GM19238 (cell line): Measurements from ENCODE around the gene SLC25A48.

Source experiments
- DNase-seq: peaks from one replicate; pipeline ENCODE4 v3.0.0; 2011; ENCODE audit warnings: low spot score; ENCODE audit not compliant: insufficient read length

Gene SLC25A48

DNA sequence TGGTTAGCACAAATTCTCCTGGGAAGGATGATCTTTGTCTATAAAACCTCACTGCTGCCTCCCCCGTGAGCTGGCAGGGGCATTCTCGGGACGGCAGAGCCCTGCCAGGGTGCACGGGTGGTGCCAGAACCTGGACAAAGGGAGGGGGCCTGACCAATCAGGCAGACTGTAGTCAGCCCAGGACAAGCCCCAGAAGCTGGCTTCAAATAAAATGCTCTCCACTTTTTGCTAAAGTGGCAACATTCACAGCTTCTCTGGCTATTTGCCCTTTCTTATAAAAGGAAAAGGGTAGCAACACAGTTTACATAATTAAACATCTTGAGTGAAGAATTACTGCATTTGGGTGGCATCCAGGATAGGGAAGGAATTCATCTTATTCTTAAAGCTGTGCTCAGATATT, 46.8 kb downstream of the SLC25A48 start:
- no peak for DNase-seq

DNA sequence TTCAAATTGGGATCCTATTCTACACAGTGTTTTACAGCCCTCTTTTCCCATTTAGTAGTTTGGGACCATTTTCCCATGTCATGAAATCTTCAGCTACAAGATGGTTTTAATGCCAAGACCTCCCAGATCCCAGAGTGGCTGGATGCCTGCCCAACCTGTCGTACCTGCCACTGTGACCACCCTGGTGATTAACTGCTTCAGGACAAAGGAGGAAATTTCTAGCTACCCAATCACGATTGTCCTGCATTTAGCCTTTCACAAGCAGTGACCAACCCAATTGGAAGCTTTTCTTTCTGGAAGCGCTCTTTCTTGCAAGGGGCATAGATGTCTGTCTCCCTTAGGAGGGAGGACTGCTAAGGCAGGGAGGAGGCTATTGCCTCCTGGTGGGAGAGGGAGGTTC, 47.4 kb downstream of the SLC25A48 start:
- DNase-seq = no peak

DNA sequence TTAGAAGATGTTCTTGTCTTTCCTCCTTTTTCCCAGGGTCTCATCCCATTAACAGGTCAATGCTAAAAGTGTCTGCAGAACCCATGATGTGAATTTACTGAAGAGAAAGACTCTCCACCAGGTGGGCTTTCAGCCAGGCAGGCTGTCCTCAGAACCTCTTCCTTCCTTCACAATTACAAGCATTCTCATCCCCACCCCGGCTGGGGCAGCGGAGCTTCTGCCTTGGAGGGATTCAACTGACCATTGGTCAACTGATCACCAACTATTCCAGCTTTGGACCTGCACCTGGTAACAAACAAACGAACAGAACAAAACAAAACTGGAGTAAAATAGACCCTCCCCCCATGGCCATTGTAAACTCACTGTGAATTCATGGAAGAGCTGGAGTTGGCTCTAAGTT, 48.6 kb downstream of the SLC25A48 start:
- no peak for DNase-seq

DNA sequence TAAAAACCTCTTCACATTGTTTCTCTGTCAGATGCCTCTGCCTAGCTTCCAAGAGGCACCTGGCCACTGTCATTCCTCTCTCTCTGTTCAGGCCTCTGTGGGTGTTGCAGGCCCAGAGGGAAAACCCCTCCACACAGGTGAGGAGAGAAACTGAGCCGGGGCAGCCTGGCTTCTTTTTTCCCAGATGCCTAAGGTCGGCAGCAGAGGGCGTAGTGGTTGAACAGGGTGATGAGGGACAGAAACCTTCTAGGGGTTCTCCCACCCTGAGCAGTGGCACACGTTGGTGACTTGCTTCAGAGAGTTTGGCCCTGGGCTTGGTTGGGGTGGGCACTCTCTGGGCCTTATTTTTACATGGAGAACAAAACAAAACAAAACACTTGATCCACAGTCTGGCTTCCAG, 49.0 kb downstream of the SLC25A48 start:
- no peak for DNase-seq

DNA sequence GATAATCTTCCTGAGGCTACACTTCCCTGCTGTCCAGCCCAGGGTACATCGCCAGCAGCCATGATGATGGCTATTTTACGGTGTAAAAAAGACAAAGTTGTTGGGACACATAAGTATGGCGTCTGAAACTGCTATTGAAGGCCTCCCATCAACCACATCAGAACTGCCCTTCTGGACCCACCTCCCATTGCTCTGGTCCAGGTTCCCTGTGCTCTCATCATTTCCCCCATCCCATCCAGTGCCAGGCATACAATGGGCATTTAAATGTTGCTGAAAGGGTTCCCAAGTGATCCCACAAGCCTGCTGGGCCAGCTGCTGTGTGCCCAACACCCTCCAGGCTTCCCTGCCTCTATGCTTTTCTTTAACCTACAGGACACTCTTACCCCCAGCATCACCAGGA, 50.6 kb downstream of the SLC25A48 start:
- DNase-seq = no peak

DNA sequence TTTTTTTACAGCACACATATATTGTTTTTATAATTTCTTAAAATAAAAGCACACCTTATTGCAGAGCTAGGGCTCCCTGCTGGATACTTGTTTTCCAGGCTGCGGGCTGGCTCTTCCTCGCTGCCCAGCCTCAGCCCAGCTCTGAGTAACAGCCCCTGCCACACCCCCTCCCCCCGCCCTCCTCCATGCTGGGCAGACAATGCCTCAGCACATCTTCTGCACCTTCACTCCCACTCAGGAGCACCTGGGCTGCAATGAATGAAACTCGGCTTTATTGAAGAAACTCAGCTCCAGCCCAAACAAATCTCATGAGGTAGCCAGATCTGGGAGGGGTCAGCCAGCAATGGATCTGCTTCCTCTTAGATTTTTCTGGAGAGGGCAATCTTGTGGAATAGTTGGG, 51.7 kb downstream of the SLC25A48 start:
- DNase-seq = no peak

DNA sequence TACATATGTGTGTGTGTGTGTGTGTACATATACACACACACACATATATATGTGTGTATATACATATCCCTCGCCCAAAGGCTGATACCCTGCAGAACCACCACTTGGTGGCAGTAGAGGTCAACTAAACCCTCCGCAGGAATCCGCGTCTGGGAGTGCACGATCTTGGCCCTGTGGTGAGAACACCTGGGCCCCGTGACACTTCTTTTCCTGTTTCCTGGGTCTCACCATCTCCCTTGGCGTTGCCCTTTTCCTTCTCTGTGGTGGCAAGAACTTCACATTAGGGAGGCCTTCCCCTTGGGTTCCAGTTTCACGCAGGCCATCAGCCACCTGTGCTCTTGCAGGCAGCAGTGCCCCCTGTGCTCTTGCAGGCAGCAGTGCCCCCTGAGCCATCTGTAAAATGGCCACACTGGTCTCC, 53.0 kb downstream of the SLC25A48 start:
- DNase-seq = peak; percentile 57

DNA sequence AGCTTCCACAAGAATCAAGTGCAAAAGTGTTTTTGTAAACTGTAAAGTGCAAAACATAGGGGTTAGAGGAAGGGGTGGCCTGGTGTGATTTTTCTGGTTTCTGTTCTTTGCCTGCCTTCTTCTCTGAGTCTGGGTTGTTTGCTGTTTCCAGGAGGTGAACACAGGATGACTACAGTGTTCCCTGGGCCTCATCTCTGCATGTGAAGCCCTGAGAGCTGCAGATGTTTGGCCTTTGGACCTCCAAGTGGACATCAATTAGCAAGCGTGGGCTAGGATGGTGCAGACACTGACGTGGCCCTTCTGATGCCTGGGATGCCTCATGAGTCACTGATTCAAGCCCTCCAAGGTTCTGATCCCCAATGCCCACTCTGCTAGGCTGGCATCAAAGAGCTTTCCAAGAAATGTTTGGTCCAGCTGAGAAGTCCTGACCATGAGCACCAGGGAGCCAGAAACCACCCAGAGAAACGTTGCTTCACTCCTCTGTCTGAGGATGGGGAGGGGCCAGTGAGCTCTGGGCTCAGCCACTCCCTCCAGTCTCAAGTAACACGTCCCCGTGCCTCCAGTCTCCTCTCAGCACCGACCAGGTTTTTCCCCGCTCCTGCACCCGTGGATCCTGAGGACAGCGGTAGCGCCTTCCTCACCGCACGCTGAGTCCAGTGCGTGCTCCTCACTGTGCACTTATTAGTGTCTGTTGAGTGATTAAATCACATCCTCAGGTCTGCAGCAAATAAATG, 53.6 kb downstream of the SLC25A48 start:
- DNase-seq = no peak

DNA sequence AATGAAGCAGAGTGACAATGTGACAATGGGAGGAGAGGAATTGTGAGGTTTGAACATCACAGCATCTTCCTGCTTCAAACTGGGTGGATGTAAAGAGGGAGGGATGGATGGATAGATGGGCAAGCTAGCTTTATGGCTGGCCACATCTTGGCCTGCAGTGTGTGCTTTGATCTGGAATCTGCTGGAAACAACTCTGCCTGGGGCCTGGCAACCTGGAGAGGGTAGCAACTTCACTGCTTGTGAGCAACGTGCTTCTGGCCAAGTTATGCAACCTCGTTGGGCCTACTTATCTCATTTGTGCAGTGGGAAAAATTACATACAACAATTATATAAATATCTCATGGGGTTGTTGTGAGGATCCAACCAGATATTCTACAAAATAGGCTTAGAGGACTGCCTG, 55.8 kb downstream of the SLC25A48 start:
- no peak for DNase-seq

DNA sequence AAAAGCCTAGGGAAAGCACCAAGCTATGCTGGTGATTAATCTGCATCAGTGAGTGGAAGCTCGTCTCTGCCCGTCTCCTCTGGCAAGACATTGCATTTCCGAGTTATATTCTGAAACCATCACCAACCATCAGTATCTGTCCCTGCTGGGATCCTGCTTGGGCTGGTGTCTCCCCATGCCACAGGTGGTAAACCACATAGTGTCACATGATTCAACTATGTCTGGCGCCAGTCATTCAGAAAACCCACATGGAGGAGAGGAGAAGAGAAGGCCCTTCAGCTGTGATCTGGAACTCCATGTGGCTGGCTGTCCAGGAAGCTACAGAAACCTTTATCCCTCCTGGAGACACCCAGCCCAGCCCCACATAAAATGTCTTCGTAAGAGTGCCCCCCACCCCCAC, 56.4 kb downstream of the SLC25A48 start:
- no peak for DNase-seq

DNA sequence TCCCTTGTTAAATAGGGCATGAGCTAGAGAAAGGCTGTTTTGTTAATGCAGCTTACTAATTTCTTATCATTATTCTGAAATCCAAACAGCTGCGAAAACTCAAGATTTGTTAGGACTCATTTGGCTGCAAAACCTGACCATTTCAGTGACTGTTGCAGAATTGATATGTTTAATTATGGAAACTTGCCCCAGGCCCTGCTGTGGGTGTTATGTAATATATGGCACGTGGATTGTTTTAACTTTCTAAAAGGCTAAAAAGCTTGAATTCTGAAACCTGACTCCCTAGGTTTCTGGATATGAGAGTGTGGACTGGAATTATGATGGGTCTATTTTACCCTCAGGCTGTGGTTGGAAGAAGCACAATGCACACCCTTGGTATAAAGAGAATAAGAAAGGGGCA, 56.8 kb downstream of the SLC25A48 start:
- no peak for DNase-seq

DNA sequence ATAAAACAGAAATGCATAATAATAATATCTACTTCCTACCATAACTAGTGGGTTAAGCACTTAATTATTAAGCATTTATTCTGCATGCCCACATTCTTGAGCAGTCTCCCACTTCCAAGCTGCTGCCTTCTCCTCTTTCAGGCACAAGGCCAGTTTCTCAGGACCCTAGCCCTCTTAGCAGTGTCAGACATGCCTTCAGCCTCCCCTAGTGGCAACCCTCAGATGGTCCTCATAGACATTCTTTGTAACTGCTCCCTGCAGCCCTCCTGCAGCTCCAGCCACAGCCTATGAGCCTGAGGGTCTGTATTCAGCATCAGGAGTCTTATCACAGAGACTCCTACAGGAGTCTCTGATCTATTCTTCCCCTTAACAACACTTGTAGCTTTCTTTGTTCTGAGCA, 57.3 kb downstream of the SLC25A48 start:
- no peak for DNase-seq

DNA sequence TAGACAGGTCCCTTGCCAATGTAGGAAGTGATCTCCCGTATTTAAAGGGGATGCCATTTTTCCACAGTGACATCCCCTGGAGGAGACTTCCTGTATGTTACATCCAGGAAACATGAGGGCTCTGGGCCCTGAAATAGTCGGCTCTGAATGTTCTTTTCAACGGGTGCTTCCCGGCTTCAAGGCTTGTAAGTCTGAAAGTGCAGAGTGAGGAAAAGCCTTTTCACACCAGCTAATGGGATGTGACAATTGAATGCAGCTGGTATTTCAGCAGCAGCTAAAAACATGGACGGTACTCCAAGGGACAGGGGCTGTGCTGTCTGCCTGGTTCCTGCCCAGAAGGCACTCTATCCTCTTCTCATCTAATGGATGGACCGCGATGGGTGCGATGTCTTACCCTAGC, 59.8 kb downstream of the SLC25A48 start:
- no peak for DNase-seq

DNA sequence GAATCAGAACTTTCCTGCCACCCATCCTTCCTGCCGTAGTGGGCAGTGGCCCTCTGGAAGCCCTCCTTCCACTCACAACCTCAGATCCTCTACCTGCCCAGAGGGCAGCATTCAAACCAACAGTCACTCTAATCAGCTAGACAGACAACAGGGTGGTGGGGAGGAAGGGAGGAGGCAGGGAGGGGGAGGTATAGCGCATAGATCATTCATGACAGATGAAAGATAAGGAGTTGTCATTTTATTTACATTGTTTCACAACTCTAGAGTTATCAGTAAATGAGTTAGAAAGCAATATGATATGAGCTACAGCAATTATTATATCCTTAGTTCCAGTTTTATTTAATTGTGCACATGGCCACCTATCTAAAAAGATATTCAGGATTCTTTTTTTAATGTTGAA, 60.3 kb downstream of the SLC25A48 start:
- DNase-seq = no peak

DNA sequence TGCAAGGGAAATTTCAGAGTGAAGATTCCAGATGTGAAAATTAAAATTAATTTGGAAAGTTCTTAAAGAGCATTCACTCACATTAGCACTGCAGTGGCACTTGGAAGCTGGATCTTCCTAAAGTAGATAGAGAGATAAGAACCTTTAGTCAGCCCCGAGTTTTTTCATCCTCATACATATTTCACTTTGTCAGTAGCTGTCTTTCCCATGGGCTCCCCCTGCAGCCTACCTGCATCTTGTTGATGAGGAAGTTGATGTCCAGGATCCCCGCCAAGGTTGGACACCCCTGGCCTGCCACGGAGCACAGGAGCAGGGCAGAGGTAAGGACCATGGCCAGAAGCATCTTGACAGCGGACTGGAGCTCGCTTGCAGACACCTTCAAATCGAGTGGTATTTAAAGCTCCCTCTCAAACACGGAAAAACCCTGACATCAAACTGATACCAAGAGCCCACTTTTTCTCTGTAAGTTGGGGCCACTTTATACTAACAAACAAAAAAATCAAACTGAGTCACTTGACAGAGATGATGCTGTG, 61.1 kb downstream of the SLC25A48 start, which contains the start of gene IL9:
Gene IL9 (minus strand): TSS at position 368 of the 533 bp plus-strand sequence. CDS start 25 bp downstream, at position 343.
- no peak for DNase-seq

DNA sequence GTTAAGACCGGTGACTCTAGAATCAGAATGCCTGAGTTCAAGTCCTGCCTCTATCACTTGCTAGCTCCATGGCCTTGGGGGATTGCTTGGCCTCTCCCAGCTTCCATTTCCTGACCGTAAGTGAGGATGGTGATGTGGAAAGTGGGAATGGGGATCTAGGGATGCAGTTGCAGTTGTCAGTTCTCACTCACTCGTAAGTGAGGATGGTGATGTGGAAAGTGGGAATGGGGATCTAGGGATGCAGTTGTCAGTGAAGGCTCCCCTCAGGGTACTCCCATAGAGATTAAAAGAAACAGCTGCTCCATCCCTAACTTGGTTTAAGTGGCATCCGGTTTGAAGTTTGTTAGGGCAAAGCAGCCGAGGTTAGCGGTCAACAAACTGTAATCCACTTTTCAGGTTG, 64.2 kb downstream of the SLC25A48 start:
- no peak for DNase-seq

DNA sequence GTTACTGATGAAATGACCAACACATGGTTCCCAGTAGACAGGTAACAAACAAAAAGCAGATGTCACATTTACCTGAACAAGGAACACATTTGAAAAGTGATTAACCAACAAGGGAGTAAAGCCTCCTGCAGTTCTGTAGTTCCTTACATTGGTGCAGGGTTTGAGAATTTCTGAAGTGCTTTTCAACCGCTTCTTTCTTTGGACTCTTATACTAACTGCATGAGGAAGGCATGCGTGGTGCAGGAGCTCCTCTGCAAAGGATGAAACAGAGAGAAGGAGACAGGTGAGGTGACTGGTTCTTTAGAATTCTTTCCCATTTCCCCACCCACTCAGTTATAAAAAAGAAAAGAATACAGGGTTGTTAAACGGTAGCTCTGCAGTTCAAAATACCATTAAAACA, 65.8 kb downstream of the SLC25A48 start:
- DNase-seq = no peak

DNA sequence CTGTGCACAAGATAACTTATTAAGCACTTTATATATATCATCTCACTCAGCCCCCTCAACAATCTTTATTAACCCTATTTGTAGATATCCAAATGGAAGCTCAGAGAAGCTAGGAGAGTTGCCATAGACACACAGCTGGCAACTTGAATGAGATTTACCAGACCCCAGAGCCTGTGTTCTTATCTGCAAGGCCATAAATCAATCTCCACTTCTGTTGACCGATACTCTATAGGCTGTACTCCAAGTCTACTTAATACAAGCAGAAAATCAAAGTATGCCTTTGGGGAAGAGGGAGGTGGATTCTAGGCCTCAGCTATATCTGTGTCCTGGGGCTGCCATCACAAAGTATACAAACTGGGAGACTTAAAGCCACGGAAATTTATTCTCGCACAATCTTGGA, 67.2 kb downstream of the SLC25A48 start:
- no peak for DNase-seq

DNA sequence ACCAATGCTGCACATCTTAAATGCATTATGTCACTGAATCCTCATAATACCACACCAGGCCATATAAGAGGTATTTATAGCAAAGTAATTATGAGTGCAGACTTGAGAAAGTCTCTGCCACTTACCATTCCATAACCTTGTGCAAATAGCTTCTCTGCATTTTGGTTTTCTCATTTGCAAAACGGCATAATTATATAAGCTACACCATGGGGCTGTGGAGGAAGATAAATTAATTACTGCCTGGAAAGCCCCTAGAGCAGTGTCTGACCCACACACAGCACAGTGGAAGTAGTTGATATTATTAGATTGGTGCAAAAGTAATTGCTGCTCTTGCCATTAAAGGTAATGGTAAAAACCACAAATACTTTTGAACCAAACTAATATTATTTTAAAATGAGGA, 70.7 kb downstream of the SLC25A48 start:
- DNase-seq = no peak

DNA sequence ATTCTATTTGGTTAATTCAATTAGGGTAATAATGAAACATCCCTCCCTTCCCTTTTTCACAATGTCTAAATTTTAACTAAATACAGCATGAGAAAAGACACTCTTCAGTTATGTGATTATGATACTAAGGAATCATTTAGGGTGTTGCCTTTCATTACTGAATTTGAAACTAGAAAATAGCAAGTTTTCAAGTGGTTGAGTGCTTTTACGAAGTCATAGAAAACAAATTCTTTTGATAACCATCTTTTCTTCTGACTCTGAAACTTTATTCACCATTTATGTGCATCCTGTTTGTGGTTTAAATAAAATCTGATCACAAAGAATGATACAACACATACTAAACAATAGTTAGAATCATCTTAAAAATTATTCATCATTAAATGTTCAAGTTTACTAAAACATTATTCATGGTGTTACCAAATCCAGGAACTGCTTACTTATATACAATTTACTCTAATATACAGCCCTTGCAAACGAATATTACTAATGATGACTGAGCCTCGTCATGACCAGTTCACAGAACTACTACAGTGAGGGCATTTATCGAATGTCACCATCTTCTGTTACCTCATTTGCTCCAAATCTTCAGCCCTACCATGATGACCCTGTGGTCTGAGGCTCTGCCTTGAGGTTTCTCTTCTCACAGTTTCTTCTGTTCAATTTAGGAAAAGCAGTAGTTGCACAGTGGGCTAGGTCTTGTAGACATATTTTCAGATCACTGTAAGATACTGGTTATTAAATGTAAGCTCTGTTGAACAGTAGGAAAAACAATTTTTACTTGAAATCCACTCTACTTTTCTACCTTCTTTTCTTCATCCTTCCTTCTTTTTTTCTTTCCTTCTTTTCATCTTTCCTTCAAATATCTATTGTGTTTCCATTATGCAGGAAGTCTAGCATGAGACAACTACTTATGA, 79.5 kb downstream of the SLC25A48 start:
- no peak for DNase-seq

DNA sequence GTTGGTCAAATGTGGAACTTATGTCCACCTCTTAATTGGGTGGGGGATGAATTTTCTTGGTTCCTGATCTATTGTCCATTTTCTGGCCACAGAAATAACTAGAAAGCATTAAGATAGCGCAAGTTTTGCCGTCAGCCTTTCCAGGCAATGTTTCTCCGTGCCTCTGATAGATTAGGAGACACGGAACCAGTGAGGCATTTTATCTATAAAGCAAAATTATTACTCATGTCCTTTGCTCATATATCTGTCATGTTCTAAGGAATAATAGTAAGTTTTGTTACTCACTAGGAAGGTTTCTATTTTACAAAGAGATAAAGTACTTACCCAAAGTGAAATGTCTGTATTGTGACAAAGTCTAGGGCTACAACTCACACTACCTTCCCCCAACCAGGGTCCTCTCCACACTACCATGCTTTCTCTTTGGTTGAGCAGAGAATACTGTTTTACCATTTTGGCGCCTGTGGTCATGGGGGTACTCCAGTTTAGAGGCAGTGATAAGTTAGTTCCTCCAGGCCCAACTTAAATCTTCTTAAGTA, 81.1 kb downstream of the SLC25A48 start:
- no peak for DNase-seq

DNA sequence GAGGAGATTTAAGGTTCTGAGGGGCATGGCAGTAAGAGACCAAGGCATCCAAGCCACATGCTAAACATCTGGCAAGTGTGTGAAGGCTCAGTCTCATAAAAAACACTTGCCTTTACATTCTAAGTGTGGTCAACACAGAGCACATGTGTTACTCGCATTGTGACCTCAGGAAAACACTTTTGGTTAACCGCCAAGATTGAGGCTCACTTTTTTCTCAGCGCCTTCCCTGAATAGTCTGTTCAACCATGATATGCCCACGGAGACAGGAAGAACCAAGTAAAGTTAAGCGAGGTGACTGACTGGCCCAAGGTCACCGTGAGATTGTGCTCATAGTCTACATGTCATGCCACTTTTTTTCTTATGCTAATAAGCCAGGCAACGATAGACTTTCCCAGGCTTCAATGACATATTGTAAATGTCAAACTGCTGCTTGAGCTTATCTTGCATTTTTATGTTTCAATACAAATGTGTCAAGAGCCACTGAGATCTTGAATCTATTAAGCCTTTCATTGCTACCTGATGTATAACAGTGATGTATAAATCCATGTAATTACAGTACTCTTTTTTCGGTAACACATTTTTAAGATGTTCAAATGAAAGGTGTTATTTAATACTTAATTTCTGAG, 82.3 kb downstream of the SLC25A48 start:
- DNase-seq = no peak
